Adrenal gland (tissue), 5 donors: ENCODE results near the gene COQ6.

Experiments
- POLR2A ChIP-seq, 2 donors: fragments of 450-650 bp; IDR thresholded peaks; one replicate each; pipeline ENCODE4 v1.6.1; 2017; ENCODE audit warnings: antibody characterized with exemption in 2 of 2, mild to moderate bottlenecking in 2 of 2, moderate library complexity in 1 of 2
- TF ChIP-seq, protein P1 (sequence below), 6 experiments: fragments of 450-650 bp in 4 of 6; fragments of 200-600 bp in 2 of 6; sonication (generic) in 1 of 6; IDR thresholded peaks; 1 replicate in 5 of 6; 2 replicates in 1 of 6; pipeline versions ENCODE4 v1.5.1 to v1.8.0; 2016 to 2021; ENCODE audit warnings: antibody characterized with exemption in 6 of 6, mild to moderate bottlenecking in 2 of 6, moderate library complexity in 1 of 6
- donor health status: DM: no; HTN: no; CAD: no.

DNA sequence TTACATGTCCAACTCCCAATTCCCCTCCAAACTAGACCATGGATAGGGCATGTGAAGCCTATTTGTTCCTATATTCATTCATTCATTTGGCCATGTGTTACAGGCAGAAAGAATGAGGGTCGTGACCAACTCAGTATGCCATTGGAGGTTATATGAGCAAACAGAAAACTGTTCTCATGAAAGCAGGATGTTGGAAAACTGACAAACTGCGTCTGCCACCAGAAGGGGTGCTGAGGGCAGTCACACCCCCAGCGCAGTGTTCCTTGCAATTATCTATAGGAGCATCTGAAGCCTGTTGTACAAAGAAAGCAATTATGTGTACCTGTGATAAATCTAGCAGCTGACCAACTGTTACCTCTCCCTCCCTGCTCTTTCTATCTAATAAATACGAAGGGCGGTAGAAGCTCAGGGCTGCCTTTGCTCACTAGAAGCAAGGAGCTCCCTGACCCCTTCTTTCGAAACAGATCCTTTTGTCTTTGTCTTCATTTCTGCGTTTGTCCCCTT, 47.9 kb downstream of the COQ6 start:
- TF ChIP-seq, protein P1, sequence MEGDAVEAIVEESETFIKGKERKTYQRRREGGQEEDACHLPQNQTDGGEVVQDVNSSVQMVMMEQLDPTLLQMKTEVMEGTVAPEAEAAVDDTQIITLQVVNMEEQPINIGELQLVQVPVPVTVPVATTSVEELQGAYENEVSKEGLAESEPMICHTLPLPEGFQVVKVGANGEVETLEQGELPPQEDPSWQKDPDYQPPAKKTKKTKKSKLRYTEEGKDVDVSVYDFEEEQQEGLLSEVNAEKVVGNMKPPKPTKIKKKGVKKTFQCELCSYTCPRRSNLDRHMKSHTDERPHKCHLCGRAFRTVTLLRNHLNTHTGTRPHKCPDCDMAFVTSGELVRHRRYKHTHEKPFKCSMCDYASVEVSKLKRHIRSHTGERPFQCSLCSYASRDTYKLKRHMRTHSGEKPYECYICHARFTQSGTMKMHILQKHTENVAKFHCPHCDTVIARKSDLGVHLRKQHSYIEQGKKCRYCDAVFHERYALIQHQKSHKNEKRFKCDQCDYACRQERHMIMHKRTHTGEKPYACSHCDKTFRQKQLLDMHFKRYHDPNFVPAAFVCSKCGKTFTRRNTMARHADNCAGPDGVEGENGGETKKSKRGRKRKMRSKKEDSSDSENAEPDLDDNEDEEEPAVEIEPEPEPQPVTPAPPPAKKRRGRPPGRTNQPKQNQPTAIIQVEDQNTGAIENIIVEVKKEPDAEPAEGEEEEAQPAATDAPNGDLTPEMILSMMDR (IDR thresholded peaks at IDR 0.05) = no peak
- no peak for TF ChIP-seq POLR2A (IDR thresholded peaks at IDR 0.05)
